HG03025 (cell line): ENCODE data around the gene CST3.
"Not testable (repeated sequence)": the region's sequence is repeated elsewhere in the genome, so short reads cannot be mapped to it uniquely, and the experiment has no call there.

Experiments
- ATAC-seq: cut with Tn5 transposase; IDR thresholded peaks from one replicate; pipeline ENCODE4 v1.9.1; 2021; ENCODE audit warnings: mild to moderate bottlenecking, moderate library complexity; ENCODE audit not compliant: unreplicated experiment, low FRiP score

CST3 gene

GRCh38 chr20:23637282-23638221 lies at the start of gene CST3:
CST3 (minus strand) TSS chr20:23637955; CDS start chr20:23637862, 93 bp downstream.
- ATAC-seq: peak; percentile 46

GRCh38 chr20:23686046-23686750 lies 48.4 kb upstream of the CST3 start:
- ATAC-seq: no peak

- ATAC-seq: not testable (repeated sequence)
Observed at GRCh38 chr20:23685529-23685896, 47.8 kb upstream of the CST3 start.

GRCh38 chr20:23684261-23684660 lies 46.5 kb upstream of the CST3 start:
- ATAC-seq: no peak

- ATAC-seq: no peak
Observed at GRCh38 chr20:23683807-23684206, 46.1 kb upstream of the CST3 start.

- ATAC-seq: no peak
Observed at GRCh38 chr20:23683281-23683680, 45.5 kb upstream of the CST3 start.

- ATAC-seq: no peak
Observed at GRCh38 chr20:23680146-23680545, 42.4 kb upstream of the CST3 start.

- ATAC-seq: no peak
Observed at GRCh38 chr20:23679133-23680092, 41.7 kb upstream of the CST3 start.

- ATAC-seq: no peak
Observed at GRCh38 chr20:23673209-23673608, 35.5 kb upstream of the CST3 start.

- no peak for ATAC-seq
Observed at GRCh38 chr20:23672158-23672557, 34.4 kb upstream of the CST3 start.

- ATAC-seq: no peak
Observed at GRCh38 chr20:23671479-23671878, 33.7 kb upstream of the CST3 start.

- ATAC-seq: no peak
Observed at GRCh38 chr20:23670361-23670760, 32.6 kb upstream of the CST3 start.

GRCh38 chr20:23669866-23670265 lies 32.1 kb upstream of the CST3 start:
- ATAC-seq: no peak

- no peak for ATAC-seq
Observed at GRCh38 chr20:23669327-23669726, 31.6 kb upstream of the CST3 start.

GRCh38 chr20:23668477-23668951 lies 30.8 kb upstream of the CST3 start:
- ATAC-seq: peak; percentile 45

- no peak for ATAC-seq
Observed at GRCh38 chr20:23667666-23668065, 29.9 kb upstream of the CST3 start.

- no peak for ATAC-seq
Observed at GRCh38 chr20:23666698-23667097, 28.9 kb upstream of the CST3 start.

- no peak for ATAC-seq
Observed at GRCh38 chr20:23666189-23666588, 28.4 kb upstream of the CST3 start.

GRCh38 chr20:23664954-23665353 lies 27.2 kb upstream of the CST3 start:
- no peak for ATAC-seq

GRCh38 chr20:23664046-23664445 lies 26.3 kb upstream of the CST3 start:
- ATAC-seq: not testable (repeated sequence)
